SU-DHL-6 (cell line): Measurements from ENCODE around the gene PTPRK.

Source experiments
- EZH2phosphoT487 ChIP-seq: fragments of 200-600 bp; sonication (generic), shearing (Covaris generic); conservative IDR thresholded peaks from 2 replicates; pipeline ENCODE4 v1.6.1; 2018; ENCODE audit warnings: mild to moderate bottlenecking, antibody characterized with exemption, low read length, moderate library complexity, mixed read lengths
- TF ChIP-seq, protein P1 (sequence below): fragments of 200-600 bp; sonication (generic); IDR thresholded peaks from one replicate; pipeline ENCODE4 v1.5.1; 2017; ENCODE audit warnings: antibody characterized with exemption, mild to moderate bottlenecking, low read length, moderate library complexity; ENCODE audit not compliant: insufficient read depth, poor library complexity, severe bottlenecking

DNA sequence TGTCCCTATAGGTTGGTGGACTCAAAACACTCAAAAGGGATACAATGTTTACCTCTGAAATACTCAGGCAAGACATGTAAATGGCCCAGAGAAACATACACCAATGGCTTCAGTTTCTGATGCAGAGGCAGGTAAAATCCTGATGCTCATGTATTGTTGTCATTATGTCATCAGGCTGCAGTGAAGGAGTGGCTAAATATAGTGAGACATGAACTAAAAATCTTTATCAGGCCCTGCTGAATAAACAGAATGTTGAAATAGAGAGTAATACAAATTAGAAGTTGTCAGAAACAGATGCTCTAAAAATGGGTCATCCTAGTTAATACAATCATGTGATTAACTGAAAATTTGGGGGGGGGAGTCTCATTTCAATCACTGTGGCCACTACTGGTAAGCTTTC lies 20.4 kb downstream of the PTPRK start:
- TF ChIP-seq, protein P1, sequence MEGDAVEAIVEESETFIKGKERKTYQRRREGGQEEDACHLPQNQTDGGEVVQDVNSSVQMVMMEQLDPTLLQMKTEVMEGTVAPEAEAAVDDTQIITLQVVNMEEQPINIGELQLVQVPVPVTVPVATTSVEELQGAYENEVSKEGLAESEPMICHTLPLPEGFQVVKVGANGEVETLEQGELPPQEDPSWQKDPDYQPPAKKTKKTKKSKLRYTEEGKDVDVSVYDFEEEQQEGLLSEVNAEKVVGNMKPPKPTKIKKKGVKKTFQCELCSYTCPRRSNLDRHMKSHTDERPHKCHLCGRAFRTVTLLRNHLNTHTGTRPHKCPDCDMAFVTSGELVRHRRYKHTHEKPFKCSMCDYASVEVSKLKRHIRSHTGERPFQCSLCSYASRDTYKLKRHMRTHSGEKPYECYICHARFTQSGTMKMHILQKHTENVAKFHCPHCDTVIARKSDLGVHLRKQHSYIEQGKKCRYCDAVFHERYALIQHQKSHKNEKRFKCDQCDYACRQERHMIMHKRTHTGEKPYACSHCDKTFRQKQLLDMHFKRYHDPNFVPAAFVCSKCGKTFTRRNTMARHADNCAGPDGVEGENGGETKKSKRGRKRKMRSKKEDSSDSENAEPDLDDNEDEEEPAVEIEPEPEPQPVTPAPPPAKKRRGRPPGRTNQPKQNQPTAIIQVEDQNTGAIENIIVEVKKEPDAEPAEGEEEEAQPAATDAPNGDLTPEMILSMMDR = no peak
- no peak for TF ChIP-seq EZH2phosphoT487
